HG02623 (cell line): ENCODE results near the gene SLC35D1.
"Not testable (repeated sequence)": the region's sequence is repeated elsewhere in the genome, so short reads cannot be mapped to it uniquely, and the experiment has no call there.

Source experiments
- ATAC-seq: cut with Tn5 transposase; IDR thresholded peaks from one replicate; pipeline ENCODE4 v1.9.1; 2021; ENCODE audit warnings: moderate library complexity; ENCODE audit not compliant: unreplicated experiment

Gene SLC35D1

GRCh38 chr1:67053785-67054772 is at the start of gene SLC35D1:
TSS of gene SLC35D1 (minus strand) at chr1:67054148. CDS start at chr1:67054013, 135 bp downstream.
- ATAC-seq, result peak; percentile 81

- no peak for ATAC-seq
These were observed 49.6 kb upstream of the SLC35D1 start for GRCh38 chr1:67103548-67103947.

- ATAC-seq, result no peak
These were observed 46.9 kb upstream of the SLC35D1 start for GRCh38 chr1:67100833-67101232.

- ATAC-seq, result no peak
These were observed 43.4 kb upstream of the SLC35D1 start for GRCh38 chr1:67097305-67097704.

- no peak for ATAC-seq
These were observed 40.2 kb upstream of the SLC35D1 start for GRCh38 chr1:67094191-67094590.

GRCh38 chr1:67089685-67090208 is 35.8 kb upstream of the SLC35D1 start:
- no peak for ATAC-seq

GRCh38 chr1:67088440-67088839 is 34.5 kb upstream of the SLC35D1 start:
- ATAC-seq, result no peak

GRCh38 chr1:67085326-67085725 is 31.4 kb upstream of the SLC35D1 start:
- ATAC-seq, result no peak

- no peak for ATAC-seq
These were observed 30.9 kb upstream of the SLC35D1 start for GRCh38 chr1:67084765-67085318.

GRCh38 chr1:67078291-67078690 is 24.3 kb upstream of the SLC35D1 start:
- ATAC-seq, result no peak

- ATAC-seq, result no peak
These were observed 23.6 kb upstream of the SLC35D1 start for GRCh38 chr1:67077593-67077992.

- ATAC-seq, result no peak
These were observed 18.8 kb upstream of the SLC35D1 start for GRCh38 chr1:67072749-67073148.

- ATAC-seq, result not testable (repeated sequence)
These were observed 13.7 kb upstream of the SLC35D1 start for GRCh38 chr1:67067655-67068054.

- no peak for ATAC-seq
These were observed 8.5 kb upstream of the SLC35D1 start for GRCh38 chr1:67062412-67062811.

- no peak for ATAC-seq
These were observed 7.3 kb upstream of the SLC35D1 start for GRCh38 chr1:67061266-67061665.

GRCh38 chr1:67060811-67061218 is 6.9 kb upstream of the SLC35D1 start:
- ATAC-seq, result no peak

GRCh38 chr1:67059346-67059745 is 5.4 kb upstream of the SLC35D1 start:
- ATAC-seq, result no peak

GRCh38 chr1:67058761-67059160 is 4.8 kb upstream of the SLC35D1 start:
- ATAC-seq, result no peak

GRCh38 chr1:67058242-67058641 is 4.3 kb upstream of the SLC35D1 start:
- ATAC-seq, result no peak

GRCh38 chr1:67053535-67053784 is 488 bp downstream of the SLC35D1 start:
- ATAC-seq, result peak; percentile 33

GRCh38 chr1:67052741-67053534 is 1.0 kb downstream of the SLC35D1 start:
- peak; percentile 24 for ATAC-seq
